HepG2 (cell line): ENCODE results near the gene SMYD5. TPM values are rescaled to one million over a fixed set of nuclear protein-coding genes. Genes with fewer than 3 reads are reported as not detected.

ENCODE experiments used
- CENPX ChIP-seq: sonication (generic); formaldehyde crosslinking; IDR thresholded peaks from 2 replicates; pipeline ENCODE4 v1.9.0; 2021; ENCODE audit warnings: mild to moderate bottlenecking, missing genetic modification reagents, moderate library complexity
- DNMT1 ChIP-seq: sonication (generic); formaldehyde crosslinking; IDR thresholded peaks from 2 replicates; pipeline ENCODE4 v1.5.1; 2020; ENCODE audit warnings: mild to moderate bottlenecking, missing genetic modification reagents
- FOXP4 ChIP-seq: sonication (generic); formaldehyde crosslinking; IDR thresholded peaks from 2 replicates; pipeline ENCODE4 v1.4.0; 2020; ENCODE audit warnings: missing genetic modification reagents
- HCFC1 ChIP-seq: fragments of 150-350 bp; IDR thresholded peaks from 2 replicates; pipeline ENCODE4 v1.6.1; 2014; ENCODE audit warnings: low read depth, low read length
- HINFP ChIP-seq: sonication (generic); formaldehyde crosslinking; IDR thresholded peaks from 2 replicates; pipeline ENCODE4 v1.4.0; 2020; ENCODE audit warnings: low read depth, mild to moderate bottlenecking, missing genetic modification reagents
- JUND ChIP-seq: sonication (generic); formaldehyde crosslinking; IDR thresholded peaks from 2 replicates; pipeline ENCODE4 v1.8.0; 2022; ENCODE audit warnings: mild to moderate bottlenecking, missing genetic modification reagents
- MYNN ChIP-seq: sonication (generic); formaldehyde crosslinking; IDR thresholded peaks from 2 replicates; pipeline ENCODE4 v1.4.0; 2020; ENCODE audit warnings: mild to moderate bottlenecking, low read depth, missing genetic modification reagents
- PHF20 ChIP-seq: sonication (generic); formaldehyde crosslinking; IDR thresholded peaks from 2 replicates; pipeline ENCODE4 v1.5.0; 2020; ENCODE audit warnings: mild to moderate bottlenecking, missing genetic modification reagents
- POLR2G ChIP-seq: fragments of 200-400 bp; formaldehyde crosslinking; IDR thresholded peaks from 2 replicates; pipeline ENCODE4 v1.6.1; 2018; ENCODE audit warnings: mild to moderate bottlenecking, low read depth, low read length, moderate library complexity
- RELA ChIP-seq: sonication (generic); formaldehyde crosslinking; IDR thresholded peaks from 2 replicates; pipeline ENCODE4 v1.4.0; 2020; ENCODE audit warnings: missing genetic modification reagents
- SAFB2 ChIP-seq: sonication (generic); formaldehyde crosslinking; IDR thresholded peaks from 2 replicates; pipeline ENCODE4 v1.5.1; 2020; ENCODE audit warnings: missing genetic modification reagents, low read depth, mild to moderate bottlenecking, borderline replicate concordance
- TRIM24 ChIP-seq: sonication (generic); formaldehyde crosslinking; IDR thresholded peaks from 2 replicates; pipeline ENCODE4 v1.8.0; 2022; ENCODE audit warnings: mild to moderate bottlenecking, missing genetic modification reagents
- ZBTB39 ChIP-seq: sonication (generic); formaldehyde crosslinking; IDR thresholded peaks from 2 replicates; pipeline ENCODE4 v1.5.0; 2020; ENCODE audit warnings: missing genetic modification reagents
- ZBTB46 ChIP-seq: sonication (generic); formaldehyde crosslinking; IDR thresholded peaks from 2 replicates; pipeline ENCODE4 v1.4.0; 2020; ENCODE audit warnings: mild to moderate bottlenecking, missing genetic modification reagents, borderline replicate concordance
- ZNF605 ChIP-seq: sonication (generic); formaldehyde crosslinking; IDR thresholded peaks from 2 replicates; pipeline ENCODE4 v1.8.0; 2022; ENCODE audit warnings: mild to moderate bottlenecking, missing genetic modification reagents
- ZNF7 ChIP-seq: IDR thresholded peaks from 2 replicates; pipeline ENCODE4 v1.6.1; 2016; ENCODE audit warnings: missing biosample characterization, missing genetic modification reagents
- ZNF713 ChIP-seq: sonication (generic); formaldehyde crosslinking; IDR thresholded peaks from 2 replicates; pipeline ENCODE4 v1.4.0; 2020; ENCODE audit warnings: mild to moderate bottlenecking, missing genetic modification reagents
- ZNF766 ChIP-seq: sonication (generic); formaldehyde crosslinking; IDR thresholded peaks from 2 replicates; pipeline ENCODE4 v1.5.0; 2020; ENCODE audit warnings: missing genetic modification reagents, borderline replicate concordance
- ZNF850 ChIP-seq: sonication (generic); formaldehyde crosslinking; conservative IDR thresholded peaks from 2 replicates; pipeline ENCODE4 v1.9.0; 2021; ENCODE audit warnings: mild to moderate bottlenecking, missing genetic modification reagents
- polyA plus RNA-seq, 8 experiments: library from polyadenylated mRNA; depleted of rRNA in 3 of 8; stranded (reverse) in 7 of 8; unstranded in 1 of 8; fragments of >200 nt; fragmentation: Illumina TruSeq in 4 of 8; extraction: Trizol in 4 of 8; gene quantifications; 2 replicates each; pipeline versions ENCODE4 v1.2.1 to v1.2.3, GENCODE V29; 2011 to 2016; ENCODE audit warnings: low read depth in 4 of 8, missing spikeins in 1 of 8, mixed read lengths in 1 of 8; ENCODE audit not compliant: insufficient read depth in 1 of 8
- total RNA-seq, 5 experiments: library from RNA; depleted of rRNA; stranded (reverse); fragments of >200 nt; fragmentation: Illumina TruSeq; extraction: Trizol; gene quantifications; 2 replicates each; pipeline ENCODE4 v1.2.3, GENCODE V29; 2016; ENCODE audit warnings: low read depth in 1 of 5

SMYD5 gene
- total and polyA plus RNA-seq, 2 of the 13 experiments (the other 11 are each of a cell fraction or from before 2014, with no cell fraction given) = 55.8 to 70.4 TPM

- 0 out of 2 replicates have a peak, but pooled peaks have one; percentile 71 for TF ChIP-seq ZBTB46 (CRISPR knock-in tag)
- peak; percentile 75; the same call in 1 of the 2 replicates for TF ChIP-seq MYNN
- TF ChIP-seq ZBTB39 (CRISPR knock-in tag) = peak; percentile 79; the same call in 1 of the 2 replicates
- TF ChIP-seq PHF20 (CRISPR knock-in tag) = peak; percentile 96
- TF ChIP-seq TRIM24 = no peak
- TF ChIP-seq ZNF605 (CRISPR knock-in tag) = peak; percentile 65; the same call in 1 of the 2 replicates
- peak; percentile 39; the same call in 1 of the 2 replicates for TF ChIP-seq FOXP4 (CRISPR knock-in tag)
- no peak for TF ChIP-seq CENPX
- peak; percentile 75 for TF ChIP-seq HCFC1
- TF ChIP-seq ZNF850 (CRISPR knock-in tag) = no peak; the same call in 1 of the 2 replicates
- peak; percentile 44; the same call in 1 of the 2 replicates for TF ChIP-seq JUND (CRISPR knock-in tag)
- peak; percentile 58; the same call in 1 of the 2 replicates for TF ChIP-seq DNMT1 (CRISPR knock-in tag)
- TF ChIP-seq POLR2G = peak; percentile 100
- TF ChIP-seq HINFP = peak; percentile 87
- TF ChIP-seq ZNF766 (CRISPR knock-in tag) = peak; percentile 97
- peak; percentile 95 for TF ChIP-seq SAFB2 (CRISPR knock-in tag)
- TF ChIP-seq ZNF713 (CRISPR knock-in tag) = no peak
- 0 out of 2 replicates have a peak, but pooled peaks have one; percentile 52 for TF ChIP-seq RELA (CRISPR knock-in tag)
- 0 out of 2 replicates have a peak, but pooled peaks have one; percentile 49 for TF ChIP-seq ZNF7 (CRISPR knock-in tag)
Observed at GRCh38 chr2:73233932-73234832, 20.1 kb downstream of the SMYD5 start, which contains the start of gene CCT7 (continued).
